GM21515 (cell line): Measurements from ENCODE around the gene SOX11.
A peak's percentile ranks its signal among the peaks of the same experiment; 100 is the strongest.

Source experiments
- ATAC-seq: cut with Tn5 transposase; IDR thresholded peaks from one replicate; pipeline ENCODE4 v1.9.1; 2021; ENCODE audit not compliant: unreplicated experiment

Gene SOX11

DNA sequence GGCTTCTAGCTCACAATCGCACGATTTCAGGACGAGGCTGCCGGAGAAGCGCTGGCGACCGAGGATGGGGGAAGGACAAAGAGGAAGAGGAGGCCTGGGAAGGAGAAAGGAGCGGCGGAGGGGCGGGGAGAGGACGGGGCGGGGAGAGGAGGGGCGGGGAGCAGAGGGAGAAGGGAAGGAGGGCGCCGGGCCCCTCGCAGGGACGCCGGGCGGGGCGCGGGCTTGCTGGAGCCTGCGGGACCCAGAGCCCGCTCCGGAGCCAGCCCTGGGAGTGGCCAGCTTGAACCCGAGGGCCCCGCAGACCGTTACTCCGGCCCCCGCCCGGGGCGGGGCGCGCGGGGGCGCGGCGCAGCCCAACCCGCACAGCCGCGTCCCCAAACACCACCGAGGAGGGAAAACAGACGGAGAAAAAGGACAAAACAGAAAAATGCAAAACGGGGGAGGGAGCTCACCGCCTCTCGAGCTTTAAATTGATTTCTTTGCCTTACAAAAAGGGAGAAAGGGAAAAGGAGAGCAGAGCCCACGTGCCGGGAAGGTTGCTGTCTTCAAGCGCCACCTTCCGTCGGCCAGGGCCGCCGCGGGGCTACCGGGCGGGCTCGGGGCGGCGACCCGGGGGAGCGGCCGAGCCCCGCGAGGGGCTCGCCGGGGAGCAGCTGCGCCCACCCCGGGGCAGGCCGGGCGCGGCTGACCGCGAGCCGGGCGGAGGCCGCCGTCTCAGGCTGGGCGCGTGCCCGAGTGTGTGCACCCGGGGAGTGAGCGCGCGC, 781 bp upstream of the SOX11 start:
- no peak for ATAC-seq

DNA sequence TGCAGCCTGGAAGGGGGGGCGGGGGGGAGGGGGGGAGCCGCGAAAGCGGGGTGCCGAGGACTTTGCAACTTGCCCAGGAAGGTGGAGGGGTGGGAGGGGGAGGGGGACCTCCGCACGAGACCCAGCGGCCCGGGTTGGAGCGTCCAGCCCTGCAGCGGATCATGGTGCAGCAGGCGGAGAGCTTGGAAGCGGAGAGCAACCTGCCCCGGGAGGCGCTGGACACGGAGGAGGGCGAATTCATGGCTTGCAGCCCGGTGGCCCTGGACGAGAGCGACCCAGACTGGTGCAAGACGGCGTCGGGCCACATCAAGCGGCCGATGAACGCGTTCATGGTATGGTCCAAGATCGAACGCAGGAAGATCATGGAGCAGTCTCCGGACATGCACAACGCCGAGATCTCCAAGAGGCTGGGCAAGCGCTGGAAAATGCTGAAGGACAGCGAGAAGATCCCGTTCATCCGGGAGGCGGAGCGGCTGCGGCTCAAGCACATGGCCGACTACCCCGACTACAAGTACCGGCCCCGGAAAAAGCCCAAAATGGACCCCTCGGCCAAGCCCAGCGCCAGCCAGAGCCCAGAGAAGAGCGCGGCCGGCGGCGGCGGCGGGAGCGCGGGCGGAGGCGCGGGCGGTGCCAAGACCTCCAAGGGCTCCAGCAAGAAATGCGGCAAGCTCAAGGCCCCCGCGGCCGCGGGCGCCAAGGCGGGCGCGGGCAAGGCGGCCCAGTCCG, 540 bp downstream of the SOX11 start:
- ATAC-seq, result no peak

DNA sequence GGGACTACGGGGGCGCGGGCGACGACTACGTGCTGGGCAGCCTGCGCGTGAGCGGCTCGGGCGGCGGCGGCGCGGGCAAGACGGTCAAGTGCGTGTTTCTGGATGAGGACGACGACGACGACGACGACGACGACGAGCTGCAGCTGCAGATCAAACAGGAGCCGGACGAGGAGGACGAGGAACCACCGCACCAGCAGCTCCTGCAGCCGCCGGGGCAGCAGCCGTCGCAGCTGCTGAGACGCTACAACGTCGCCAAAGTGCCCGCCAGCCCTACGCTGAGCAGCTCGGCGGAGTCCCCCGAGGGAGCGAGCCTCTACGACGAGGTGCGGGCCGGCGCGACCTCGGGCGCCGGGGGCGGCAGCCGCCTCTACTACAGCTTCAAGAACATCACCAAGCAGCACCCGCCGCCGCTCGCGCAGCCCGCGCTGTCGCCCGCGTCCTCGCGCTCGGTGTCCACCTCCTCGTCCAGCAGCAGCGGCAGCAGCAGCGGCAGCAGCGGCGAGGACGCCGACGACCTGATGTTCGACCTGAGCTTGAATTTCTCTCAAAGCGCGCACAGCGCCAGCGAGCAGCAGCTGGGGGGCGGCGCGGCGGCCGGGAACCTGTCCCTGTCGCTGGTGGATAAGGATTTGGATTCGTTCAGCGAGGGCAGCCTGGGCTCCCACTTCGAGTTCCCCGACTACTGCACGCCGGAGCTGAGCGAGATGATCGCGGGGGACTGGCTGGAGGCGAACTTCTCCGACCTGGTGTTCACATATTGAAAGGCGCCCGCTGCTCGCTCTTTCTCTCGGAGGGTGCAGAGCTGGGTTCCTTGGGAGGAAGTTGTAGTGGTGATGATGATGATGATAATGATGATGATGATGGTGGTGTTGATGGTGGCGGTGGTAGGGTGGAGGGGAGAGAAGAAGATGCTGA, 1.4 kb downstream of the SOX11 start:
- ATAC-seq, result no peak

DNA sequence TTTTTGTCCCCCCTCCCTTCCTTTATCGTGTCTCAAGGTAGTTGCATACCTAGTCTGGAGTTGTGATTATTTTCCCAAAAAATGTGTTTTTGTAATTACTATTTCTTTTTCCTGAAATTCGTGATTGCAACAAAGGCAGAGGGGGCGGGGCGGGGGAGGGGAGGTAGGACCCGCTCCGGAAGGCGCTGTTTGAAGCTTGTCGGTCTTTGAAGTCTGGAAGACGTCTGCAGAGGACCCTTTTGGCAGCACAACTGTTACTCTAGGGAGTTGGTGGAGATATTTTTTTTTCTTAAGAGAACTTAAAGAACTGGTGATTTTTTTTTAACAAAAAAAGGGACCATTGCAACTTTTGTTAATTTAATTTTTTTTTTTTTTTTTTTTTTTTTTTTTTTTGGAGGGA, 2.1 kb downstream of the SOX11 start:
- no peak for ATAC-seq

DNA sequence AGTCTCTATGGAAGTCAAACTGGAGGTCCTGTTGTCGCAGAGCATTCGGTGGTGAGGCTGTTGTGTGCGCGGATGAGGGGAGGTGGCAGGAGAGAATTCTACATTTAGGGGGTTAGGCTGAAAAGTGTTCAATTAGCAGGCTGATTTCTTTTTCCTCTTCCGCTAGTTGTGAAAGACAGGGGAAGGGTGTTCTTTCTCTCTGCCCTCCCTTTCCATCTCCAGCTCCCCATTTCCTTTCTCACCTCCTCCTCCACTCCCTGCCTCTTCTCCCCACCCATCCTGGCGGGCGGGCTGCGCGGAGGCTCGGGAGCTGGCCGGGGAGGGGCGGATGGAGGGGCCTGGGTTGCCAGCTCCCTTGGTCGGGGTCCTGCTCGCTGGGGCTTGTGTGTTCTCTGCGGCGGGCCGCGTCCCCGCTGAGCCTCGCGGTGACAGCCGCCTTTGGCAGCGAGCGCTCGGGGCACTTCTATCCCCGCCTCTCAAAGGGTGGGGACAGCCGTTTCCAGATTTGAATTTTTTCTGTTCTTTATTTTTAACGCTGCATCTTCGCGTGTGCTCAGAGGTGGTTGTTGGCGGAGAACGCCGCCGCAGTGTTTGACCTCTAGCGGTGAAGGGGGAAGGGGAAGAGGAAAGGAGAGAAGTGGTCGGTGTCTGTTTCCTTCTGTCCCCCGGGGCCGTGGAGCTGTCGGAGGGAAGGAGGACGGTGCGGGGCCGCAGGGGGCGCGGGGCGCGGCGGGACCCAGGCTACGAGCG, 3.6 kb downstream of the SOX11 start:
- peak; percentile 27 for ATAC-seq

DNA sequence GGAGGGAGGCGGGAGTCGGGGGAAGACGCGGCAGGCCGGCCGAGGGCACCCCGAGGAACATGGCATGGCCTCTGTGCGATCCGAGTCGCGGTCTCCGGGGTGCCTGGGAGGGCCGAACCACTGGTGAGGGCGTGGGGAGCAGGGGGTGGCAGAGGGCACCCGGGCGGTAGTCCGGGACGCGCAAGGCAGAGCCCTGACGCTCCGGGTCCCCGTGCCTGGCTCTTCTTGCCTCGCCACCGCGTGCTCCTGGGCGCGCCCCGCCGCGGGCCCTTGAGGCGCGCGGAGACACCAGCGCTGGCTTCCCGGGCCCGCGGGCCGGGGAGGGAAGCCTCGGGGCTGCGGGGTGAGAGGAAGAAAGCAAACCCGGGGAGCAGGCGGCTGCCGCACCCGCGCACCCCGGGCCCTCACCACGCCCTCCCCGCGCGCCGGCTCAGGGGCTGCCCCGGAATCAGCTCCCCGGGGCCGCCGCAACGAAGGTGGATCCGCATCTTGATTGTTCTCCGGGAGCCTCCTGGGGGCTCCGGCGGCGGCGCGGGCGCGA, 4.3 kb downstream of the SOX11 start:
- ATAC-seq, result peak; percentile 27

DNA sequence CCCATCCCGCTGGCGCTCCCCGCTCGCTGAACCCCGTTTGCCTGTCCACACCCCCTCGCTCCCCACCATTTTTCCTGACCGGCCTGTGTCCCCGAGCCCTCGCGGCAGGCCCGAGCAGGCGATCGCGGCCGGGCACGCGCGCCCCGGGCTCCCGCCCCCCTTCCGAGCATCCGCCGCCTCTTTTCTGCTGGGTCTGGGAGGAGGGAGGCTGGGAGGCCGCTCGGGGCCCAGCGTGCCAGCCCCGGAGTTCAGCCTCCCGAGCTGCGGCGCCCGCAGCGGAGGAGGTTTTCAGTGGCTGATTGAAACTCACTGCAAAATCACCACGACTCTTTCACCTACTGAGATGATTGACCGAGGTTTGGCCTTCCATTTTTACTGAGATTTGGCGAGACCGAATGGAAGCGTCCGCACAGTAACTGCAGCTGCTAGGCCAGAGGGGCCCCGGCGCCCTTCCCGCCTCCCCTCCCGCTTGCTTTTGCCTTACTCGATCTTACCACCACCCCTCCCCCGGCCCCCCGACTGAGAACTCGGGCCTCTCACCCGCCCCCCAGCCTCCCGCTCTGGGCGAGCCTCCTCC, 4.8 kb downstream of the SOX11 start:
- peak; percentile 51 for ATAC-seq

DNA sequence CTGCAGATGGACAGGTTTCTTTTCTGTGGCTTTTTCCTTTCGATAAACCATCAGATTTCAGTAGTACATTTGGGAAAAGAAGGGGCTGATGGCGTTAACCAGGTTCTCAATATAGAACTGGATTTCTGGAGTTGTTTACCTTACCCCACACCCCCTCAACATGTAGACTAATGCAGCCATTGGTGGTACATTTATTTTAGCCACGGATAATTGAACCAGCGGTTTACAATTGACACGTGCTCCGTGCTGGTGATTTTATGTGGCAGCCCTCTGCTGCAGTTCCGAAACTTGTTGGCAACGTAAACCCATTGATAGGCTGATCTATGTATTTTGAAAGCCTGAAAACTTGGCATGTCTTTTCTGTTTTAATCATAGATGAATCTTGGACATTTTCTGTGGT, 5.4 kb downstream of the SOX11 start:
- no peak for ATAC-seq

DNA sequence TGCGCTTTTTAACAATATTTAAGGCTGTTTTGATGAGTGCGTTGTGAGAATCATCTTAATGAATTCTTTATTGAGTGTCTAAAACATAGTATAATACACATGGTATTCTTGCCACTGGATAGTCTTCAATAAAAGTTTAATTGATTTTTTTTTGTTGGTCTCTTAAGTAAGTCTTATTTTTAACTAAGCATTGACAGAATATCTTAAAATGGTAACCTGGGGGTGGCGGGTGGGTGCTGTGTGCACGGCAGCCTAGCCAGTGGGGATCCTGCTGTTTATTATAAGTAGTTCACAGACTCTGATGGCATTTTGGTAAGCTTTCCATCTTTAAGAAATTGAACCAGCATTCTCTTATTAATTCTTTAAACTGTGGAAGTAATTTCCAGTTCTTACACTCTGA, 6.0 kb downstream of the SOX11 start:
- ATAC-seq, result no peak

DNA sequence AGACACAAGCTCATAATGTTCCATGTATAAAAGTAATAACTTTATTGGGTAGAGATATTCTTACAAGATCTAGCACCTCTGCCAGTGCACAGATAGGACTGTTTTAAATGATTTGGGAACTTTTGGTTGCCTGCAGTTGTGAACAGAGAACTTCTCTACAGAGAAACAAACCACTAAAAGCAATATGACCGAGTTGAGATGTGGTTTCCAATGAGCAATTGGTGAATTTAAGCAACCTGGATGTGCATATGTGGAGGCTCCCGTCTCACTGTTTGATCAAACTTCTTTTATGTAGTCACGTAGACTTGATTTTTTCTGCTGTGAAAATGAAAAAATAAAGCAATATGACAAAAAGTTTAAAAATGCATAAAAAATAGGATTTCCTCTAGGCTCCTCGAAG, 7.8 kb downstream of the SOX11 start:
- no peak for ATAC-seq

DNA sequence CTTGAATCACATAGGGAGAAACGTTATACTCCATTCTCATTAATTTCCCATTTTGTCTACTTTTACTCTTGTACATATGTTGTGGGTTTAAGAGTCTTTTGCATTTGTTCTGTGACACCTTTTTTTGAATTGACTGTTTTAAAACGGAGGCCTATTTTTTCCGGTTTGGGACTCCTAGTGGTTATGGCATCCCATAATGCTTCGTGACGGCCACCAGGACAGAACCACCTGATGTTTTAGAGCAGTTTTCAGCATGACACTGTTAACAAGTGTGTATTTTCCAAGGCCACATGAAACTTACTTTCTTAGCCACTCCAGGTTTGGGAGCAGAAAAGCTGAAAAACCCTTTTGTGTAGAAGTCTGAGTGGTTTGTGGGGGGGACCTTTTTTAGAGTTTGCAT, 8.4 kb downstream of the SOX11 start:
- ATAC-seq, result no peak

DNA sequence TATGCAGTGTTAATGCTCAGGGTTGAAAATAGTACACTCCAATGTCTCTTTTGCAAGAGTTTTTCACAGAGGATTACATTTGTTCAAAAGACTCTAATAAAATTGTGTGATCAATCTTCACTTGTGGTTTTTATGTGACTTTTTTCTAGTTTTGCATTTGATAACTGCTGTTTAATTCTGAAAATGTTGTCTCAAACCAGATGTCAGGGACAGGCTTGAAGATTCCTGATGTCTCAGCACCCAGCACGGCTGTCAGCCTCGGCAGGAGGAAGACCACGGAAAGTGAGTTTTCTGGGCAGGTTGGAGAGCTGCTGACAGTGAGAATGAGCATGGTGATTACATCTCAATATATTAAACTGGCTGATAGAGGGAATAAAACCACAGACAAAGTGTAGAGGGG, 9.1 kb downstream of the SOX11 start:
- no peak for ATAC-seq

DNA sequence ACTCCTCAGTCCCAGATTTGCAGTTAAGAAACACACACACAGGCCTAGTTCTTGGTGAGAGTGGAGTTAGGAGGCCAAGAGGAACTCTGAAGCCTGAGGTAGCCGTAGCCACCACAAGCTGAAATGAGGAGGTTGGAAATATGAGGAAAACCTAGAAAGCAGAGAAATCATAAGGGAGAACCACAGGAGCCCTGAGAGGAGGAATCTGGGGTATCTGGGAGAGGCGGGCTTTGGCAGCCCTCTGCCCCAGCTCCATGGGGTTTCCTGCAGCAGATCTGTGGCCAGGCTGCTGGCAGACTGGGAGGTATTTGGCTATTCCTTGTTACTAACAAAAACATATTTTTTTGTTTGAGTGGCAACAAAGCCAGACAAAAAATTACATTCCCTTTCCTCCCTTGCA, 11.0 kb downstream of the SOX11 start:
- ATAC-seq, result no peak

DNA sequence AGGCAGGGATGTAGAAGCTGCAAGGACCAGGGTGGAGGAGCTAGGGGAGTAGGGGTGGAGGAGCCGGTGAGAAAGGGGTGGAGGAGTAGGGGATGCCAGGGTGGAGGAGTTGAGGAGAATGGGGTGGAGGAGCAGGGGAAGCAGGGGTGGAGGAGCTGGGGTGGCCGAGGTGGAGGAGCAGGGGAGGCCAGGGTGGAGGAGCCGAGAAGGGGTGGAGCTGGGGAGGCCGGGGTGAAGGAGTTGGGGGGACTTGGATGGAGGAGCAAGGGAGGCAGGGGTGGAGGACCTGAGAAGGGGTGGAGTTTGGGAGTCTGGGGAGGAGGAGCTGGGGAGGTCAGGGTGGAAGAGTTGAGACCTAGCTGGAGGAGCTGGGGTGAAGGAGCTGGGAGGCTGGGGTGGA, 13.3 kb downstream of the SOX11 start:
- no peak for ATAC-seq

DNA sequence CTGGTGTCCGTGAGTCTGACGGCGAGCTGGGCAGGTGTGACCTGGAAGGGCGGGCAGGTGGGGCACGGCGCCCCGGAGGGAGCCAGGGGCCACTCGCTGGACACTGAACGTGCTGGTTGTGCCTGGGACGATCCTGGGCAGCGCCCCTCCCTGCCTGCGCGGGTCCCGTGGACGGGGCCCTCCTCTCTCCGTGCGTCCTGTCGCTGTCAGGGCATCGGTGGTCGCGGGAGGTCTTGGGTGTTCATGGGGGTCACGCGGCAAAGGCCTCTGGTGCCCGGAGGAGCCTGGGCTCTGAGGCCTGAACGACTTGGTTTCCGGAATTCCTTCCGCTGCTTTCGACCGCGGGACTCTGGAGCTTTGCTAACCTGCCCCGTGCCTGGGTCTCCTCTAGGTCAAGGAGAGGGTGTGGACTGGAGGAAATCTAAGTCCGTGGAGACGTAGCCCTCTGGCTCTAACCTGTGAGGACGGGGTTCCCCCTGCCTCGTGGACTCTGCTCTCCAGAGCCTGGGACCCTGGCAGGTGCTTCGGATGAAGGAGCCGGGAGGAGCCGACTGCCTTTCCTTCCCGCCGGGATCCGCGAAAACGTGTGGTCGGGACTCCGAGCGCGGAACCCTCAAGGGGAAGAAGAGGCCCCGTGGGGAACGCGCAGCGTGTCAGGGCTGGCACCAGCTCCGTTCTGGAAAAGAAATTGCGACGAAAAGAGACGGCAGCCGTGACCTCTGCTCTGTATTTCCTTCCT, 14.7 kb downstream of the SOX11 start:
- ATAC-seq, result no peak

DNA sequence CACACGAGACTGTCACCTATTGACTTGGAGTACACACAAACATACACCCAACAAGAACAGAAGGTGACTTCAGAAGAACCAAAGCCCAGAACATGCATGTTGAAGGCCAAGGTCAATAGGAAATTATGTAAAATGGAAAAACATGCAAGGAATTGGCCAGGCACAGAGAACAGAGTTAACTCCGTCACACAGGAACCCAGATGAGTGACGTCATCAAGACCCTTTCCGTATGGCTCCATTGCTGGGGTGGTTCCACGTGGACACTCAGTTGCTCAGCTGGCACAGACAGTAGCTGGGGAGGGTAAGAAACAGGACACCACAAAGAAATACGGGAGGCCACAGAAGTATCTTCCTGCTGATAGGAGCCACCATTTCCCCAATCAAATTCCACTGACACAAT, 18.4 kb downstream of the SOX11 start:
- no peak for ATAC-seq

DNA sequence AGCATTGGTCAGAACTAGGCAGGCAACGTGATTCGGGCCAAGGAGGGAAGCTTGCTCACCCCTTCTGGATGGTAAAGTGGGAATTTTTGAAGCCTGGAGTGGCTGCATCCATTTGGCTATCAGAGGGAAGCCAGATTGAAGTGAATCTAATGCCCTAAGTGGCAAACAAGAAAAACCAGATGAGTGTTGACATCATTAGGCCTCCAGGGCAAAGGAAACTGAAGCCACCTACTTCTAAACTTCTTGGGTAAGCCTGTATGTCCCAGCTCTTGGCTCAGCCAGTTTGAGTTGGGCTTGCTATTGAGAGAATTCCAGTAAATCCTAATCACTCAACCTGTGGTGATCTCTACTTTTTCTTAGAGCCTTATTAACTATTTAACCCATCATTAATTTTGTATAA, 20.9 kb downstream of the SOX11 start:
- ATAC-seq, result no peak

DNA sequence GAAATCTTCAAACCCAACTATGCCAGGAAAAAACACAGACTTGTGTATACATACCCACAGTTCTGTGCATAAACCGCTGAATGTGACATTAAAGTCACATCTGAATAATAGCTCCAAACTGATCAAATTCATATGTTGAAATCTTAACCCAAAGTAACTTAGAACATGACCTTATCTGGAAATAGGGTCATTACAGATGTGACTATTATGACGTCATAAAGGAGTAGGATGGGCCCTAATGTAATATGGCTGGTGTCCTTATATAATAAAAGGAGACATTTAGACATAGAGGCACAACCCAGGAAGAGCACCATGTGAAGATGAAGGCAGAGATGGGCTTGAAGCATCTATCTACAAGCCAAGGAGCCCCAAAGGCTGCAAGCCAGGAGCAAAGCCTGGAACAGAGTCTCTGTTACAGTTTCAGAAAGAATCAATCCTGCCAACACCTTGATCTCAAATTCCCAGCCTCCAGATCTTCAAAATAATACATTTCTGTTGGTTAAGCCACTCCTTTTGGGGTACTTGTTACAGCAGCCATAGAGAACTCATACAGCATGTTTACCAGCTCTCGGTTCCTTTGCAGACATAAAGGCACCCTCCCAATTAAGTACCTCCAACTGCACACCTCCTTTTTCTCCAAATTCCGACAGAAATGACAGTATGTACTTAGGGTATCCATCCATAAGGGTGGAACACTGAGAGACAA, 27.6 kb downstream of the SOX11 start:
- ATAC-seq, result no peak

DNA sequence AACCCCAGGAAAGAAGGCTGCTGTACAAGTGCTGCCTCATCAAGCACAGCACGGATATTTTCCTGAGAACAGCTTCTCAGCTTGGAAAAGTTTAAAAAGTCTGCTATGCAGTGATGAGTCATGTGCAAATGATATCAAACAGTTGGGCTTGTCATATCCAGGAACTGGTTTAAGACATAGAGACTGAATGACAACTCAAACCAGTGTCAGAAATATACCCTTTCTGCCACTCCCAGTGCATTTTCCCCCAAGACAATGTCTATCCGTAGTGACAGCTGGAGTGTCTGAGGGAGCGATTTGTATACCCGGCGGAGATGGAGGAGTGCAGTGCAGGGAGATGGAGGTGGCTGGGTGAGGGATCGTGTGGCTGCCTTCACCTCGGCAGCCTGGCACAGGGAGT, 28.2 kb downstream of the SOX11 start:
- ATAC-seq, result no peak
